Urothelium cell line (cell line): ENCODE data around the gene RHOJ.
"Not testable (repeated sequence)": the region's sequence is repeated elsewhere in the genome, so short reads cannot be mapped to it uniquely, and the experiment has no call there.

Experiments
- DNase-seq: peaks from one replicate; pipeline ENCODE4 v3.0.0; 2011; ENCODE audit warnings: low spot score, mixed read lengths
- FAIRE-seq: peaks from 2 replicates; lab custom pipeline; 2011; peaks lifted over from hg19 to GRCh38; lab: Jason Lieb, UNC

Gene RHOJ

DNA sequence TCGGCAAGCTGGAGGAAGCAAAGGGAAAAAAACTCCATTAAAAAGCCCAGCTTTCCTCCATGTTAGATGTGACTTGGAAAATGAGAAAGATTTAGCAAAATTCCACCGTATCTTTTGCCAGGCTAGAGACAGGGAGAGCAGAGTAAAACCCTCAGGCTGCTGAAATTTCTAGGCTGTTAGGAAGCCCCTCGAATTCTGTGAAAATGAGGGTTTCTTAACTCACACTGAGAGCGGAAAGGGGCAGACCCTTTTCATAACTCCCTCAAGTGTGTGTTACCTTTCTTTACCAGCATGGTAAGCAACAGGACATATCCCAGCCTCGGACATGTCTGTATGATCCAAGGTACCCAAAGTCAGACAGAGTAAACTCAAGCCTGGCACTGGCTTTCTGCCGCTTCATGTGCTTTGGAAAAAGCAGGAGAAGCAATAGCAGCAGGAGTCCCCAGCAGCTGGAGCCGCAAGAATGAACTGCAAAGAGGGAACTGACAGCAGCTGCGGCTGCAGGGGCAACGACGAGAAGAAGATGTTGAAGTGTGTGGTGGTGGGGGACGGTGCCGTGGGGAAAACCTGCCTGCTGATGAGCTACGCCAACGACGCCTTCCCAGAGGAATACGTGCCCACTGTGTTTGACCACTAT lies at the start of gene RHOJ:
Gene RHOJ, plus strand, starts transcription at position 37 of the 637 bp plus-strand sequence. Its CDS starts 427 bp downstream, at position 464.
- FAIRE-seq (no peak), DNase-seq (no peak)

DNA sequence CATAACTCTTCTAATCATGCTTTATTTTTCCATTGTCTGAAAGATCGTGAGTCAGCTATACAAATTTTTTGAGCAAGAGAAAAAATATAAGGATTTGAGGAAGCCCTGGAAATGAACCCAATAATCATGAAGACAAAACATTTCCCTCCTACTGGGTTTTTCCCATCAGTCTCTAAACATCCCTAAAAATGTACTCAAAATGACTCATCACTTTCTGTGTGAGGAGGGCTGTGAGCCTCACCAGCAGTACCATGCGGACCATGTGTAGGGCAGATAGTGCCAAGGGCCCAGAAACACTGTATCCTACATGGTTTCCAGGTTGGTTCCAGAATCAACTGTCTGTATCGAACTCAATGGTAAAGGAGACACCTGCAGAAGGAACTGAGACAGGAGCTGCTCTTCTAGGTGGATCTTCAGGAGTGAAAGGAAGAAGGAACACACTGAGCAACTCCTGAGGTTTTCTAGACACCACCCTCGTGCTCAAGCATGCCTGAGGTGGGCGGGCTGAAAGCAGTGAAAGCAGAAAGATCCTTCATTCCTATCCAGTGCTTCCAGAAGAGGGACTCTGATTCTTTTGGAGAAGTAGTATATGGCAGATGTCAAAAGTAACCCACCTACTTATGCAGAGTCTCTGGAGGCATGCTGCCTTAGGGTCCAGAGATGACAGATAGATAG lies 48.6 kb upstream of the RHOJ start:
- DNase-seq (peak; percentile 58), FAIRE-seq (peak; percentile 69)

DNA sequence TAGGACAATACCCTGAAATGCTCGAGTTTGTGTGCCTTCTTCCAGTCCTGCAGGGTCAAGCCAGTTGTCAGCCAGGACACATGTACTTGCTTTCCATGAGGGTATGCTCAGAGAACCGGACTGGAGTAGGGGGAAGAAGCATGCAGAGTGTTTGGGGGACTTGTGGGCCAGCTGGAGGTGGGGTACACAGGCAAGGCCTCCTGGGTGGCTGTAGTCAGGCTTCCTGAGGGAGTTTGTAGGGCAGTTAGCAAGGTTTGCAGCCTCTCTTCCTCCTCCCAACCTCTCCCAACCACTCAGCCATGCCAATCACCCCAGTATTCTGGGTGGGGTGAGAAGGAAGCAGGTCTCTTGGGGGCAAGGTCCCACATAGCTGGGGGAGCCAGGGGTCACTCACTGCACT lies 47.0 kb upstream of the RHOJ start:
- no peak for DNase-seq
- peak; percentile 81 for FAIRE-seq

DNA sequence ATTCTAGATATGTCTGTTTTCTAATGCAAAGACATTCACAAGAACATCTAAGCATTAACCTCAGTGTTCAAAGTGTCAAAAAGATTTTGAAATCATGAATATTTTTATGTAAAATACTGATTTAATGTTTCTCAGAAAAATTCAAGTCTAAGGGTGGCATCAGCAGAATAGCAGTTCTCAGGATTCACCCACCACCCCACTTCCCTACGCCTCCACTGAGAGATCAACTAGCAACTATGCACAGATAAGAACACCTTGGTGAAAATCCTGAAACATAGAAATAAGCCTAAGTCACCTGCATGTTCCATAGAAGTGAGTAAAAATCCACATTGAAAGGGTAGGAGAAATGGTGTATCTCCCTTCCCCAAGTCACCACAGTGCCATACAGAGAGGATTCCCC lies 40.9 kb upstream of the RHOJ start:
- FAIRE-seq (peak; percentile 13), DNase-seq (no peak)

DNA sequence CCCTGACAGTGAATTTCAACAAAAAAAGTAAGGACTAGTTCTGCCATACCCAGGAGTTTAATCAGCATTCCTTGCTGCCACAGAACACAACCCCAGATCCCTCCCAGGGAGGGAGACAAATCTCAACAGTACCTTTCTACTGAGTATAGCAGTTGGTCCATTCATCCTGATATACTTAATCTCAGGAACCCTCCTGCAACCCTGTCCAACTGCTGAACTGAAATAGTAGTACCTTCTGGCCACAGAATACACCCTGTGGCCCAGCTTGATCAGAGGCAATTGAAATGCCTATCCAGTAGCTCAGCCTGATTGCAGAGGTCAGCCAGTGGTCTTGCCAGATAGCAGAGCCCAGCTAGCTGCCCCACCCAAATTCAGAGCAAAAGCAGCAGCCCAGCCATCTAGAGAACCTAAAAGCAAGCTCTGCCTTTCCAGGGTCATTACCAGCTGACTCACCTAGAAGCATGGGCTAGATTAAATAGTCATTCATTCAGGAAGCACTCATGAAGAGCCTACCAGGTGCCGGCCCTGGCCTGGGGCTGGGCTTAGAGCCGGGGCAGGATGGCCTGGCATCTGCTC lies 40.0 kb upstream of the RHOJ start:
- FAIRE-seq (peak; percentile 56), DNase-seq (no peak)

DNA sequence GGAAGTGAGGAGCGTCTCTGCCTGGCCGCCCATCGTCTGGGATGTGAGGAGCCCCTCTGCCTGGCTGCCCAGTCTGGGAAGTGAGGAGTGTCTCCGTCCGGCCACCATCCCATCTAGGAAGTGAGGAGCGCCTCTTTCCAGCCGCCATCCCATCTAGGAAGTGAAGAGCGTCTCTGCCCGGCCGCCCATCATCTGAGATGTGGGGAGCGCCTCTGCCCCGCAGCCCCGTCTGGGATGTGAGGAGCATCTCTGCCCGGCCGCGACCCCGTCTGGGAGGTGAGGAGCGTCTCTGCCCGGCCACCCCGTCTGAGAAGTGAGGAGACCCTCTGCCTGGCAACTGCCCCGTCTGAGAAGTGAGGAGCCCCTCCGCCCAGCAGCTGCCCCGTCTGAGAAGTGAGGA lies 39.0 kb upstream of the RHOJ start:
- DNase-seq, FAIRE-seq: not testable (repeated sequence)

DNA sequence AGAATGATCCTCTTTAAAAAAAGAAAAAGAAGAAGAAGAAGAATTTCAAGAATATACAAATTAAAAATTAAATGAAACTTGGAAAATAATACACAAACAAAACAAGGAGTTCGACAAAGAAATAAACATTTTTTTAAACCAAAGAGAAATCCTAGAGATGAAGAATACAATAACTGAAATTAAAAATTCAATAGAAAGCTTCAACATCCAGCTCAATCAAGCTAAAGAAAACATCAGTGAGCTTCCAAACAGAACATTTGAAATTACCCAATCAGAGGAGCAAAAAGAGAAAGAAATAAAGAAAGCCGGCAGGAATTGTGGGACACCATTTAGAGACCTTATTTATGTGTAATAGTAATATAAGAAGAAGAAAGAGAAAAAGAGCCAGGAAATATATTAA lies 37.2 kb upstream of the RHOJ start:
- FAIRE-seq: no peak
- DNase-seq: no peak

DNA sequence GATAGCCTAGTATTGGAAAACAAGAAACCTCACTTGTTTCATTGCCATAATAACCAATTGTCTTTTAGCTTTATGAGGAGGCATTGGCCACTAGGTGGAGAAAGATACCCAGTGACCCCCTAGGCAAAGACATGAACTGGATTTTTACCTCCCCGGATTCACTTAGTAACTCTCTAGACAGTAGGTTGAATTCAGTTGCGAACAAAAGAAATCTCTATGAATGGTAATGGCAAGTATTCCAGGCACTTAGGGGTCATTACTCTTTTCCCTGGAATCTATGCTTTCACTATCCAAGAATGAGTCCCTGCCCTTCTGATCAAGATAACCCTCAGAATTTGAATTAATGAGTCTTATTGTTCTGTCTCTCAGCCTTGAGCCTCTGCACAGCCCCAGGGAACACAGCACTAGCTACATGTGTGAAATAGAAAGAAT lies 29.5 kb upstream of the RHOJ start:
- DNase-seq (peak; percentile 70), FAIRE-seq (peak; percentile 95)

DNA sequence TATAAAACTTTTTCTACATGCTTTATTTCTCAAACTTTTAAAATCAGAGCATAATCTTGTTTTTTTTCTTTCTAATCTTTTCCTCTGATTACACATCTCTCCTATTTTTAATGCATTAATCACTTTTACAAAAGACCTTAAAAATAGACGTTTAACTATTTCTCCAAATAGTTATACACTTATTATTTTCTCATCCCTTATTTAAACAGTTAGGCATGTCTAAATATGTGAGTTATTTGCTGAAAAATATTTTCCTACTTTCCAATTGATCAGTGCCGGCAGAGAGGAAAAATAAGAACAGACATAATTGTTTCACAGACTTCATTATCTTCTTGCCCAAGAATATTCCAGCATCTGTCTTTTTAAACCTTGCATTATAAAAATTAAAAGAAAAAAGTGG lies 28.7 kb upstream of the RHOJ start:
- no peak for DNase-seq
- no peak for FAIRE-seq

DNA sequence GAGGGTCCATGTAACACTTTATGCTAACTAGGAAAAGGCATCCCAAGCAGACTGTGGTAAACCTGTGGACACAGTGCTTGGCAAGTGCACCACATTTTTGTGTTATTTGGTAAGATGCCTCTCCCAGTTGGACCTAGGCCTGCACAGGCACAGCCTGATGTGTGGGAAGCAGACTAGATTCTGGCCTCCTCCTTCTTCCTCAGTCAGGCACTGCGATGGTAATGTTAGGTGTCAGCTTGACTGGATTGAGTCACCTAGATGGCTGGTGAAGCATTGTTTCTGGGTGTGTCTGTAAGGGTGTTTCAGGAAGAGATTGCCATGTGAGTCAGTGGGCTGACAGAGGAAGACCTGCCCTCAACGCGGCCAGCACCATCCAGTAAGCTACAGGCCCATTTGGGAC lies 25.3 kb upstream of the RHOJ start:
- DNase-seq (peak; percentile 73), FAIRE-seq (no peak)

DNA sequence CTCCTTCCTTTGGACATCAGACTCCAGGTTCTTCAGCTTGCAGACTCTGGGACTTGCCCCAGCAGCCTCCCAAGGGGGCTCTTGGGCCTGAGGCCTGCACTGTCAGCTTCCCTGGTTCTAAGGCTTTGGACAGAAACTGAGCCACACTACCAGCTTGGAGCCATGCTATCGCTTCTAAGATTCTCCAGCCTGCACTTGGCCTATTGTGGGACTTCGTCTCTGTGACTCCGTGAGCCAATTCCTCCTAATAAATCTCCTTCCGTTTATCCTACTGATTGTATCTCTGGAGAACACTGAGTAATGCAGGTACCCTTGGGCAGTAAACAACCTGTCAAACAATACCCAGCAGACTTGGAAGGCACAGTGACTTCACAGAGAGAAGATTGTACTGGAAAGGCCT lies 24.9 kb upstream of the RHOJ start:
- FAIRE-seq (peak; percentile 82), DNase-seq (no peak)

DNA sequence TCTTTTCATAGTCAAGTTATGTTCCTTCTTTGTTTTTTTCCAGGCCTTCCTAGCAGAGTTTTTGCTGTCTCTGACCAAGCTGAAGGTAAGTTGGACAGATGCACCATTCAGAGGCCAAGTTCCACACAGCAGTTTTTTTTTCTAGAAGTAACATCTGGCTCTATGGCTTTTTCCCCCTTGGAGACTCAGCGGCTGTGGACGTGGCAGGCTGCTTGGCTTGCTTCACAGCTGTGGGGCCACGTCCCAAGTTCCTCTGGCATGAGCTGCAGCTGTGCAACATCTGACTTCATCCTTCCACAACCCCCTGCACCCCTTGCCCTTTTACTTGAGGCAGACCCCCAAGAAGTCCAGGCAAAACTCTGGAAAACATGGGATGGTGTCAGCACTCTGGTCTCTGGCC lies 24.2 kb upstream of the RHOJ start:
- DNase-seq: no peak
- no peak for FAIRE-seq

DNA sequence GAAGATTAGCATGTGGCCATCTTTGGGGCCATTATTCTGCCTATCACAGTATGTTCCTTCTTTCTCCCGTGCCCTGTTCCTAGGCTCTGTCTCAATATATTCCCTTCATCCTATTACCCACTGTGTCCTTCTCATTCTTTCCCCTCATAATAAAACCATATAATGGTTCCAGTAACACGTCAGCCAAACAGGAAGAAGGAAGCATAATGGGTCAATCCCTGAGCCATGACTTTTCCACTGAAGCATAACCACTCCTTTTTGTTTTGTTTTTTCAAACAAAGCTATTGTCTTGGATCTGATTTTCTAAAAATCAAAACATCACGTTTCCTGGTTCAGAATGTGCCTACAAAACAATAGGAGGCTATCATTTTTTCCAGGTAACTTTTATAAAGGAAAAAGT lies 21.3 kb upstream of the RHOJ start:
- peak; percentile 88 for FAIRE-seq
- DNase-seq: no peak

DNA sequence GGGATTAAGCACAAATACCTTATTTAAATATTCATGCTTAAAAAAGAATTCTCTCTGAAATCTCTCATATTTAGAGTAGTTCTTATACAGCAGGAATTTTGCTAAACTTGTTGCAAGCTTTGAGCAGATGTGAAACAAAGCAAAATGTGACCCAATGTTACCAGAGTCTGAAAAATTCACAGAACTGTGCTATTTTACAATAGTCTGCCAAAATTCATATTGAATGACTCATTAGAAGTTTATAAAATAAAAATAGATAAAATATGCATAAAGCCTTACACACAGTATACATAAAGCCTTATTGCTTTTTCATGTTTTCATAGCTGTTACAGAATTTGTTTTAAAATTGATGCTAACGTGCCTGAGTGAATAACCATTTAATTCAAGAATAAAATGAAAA lies 17.8 kb upstream of the RHOJ start:
- no peak for FAIRE-seq

DNA sequence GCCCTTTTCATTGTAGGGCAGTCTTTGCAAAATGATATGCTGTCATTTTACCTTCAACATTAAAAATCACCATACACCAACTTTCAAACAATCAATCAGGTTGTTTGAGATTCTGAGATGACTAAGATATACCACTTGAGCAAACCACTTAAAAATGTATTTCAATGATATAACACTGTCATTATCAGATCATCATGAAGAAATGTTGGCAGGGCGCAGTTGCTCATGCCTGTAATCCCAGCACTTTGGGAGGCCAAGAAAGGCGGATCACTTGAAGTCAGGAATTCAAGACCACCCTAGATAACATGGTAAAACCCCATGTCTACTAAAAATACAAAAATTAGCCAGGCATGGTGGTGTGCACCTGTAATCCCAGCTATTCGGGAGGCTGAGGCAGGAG lies 13.0 kb upstream of the RHOJ start:
- no peak for DNase-seq
- no peak for FAIRE-seq

More for the DNA sequence above, 17.8 kb upstream of the RHOJ start:
- no peak for DNase-seq

DNA sequence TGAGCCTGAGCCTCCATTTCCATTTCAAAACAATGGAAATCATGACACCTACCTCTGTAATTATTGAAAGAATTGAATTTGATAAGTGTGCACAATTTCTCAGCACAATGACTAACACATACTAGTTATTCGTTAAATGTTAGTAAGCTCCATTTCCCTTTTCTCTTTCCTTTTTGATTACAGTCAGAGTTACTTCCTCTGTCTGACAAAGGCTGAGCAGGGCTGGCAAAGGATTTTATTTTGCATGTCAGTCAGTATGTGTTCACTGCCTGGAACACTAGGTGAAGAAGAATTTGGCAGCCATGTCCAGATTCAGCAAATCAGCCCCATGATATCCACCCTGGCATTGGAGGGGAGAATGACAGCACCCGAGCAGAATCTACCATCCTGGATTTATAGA lies 12.2 kb upstream of the RHOJ start:
- FAIRE-seq (peak; percentile 72), DNase-seq (no peak)

DNA sequence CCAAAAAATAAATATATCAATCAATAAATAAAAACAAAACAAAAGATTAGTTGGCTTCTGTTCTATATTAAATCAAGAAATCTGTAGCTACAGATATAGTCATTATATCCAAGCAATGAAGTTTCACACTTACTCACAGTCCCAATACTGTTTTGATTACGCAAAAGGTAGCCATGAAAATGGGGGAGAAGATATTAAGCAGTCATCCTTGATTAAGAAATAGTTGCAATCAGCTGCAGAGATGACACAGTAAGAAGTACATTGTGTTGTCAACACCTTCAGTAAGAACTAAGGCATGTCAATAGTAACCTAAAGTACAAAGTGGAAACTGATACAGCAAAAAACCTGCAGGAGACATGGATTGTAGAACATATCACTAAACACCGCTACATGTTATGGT lies 11.0 kb upstream of the RHOJ start:
- FAIRE-seq: peak; percentile 48
- no peak for DNase-seq

DNA sequence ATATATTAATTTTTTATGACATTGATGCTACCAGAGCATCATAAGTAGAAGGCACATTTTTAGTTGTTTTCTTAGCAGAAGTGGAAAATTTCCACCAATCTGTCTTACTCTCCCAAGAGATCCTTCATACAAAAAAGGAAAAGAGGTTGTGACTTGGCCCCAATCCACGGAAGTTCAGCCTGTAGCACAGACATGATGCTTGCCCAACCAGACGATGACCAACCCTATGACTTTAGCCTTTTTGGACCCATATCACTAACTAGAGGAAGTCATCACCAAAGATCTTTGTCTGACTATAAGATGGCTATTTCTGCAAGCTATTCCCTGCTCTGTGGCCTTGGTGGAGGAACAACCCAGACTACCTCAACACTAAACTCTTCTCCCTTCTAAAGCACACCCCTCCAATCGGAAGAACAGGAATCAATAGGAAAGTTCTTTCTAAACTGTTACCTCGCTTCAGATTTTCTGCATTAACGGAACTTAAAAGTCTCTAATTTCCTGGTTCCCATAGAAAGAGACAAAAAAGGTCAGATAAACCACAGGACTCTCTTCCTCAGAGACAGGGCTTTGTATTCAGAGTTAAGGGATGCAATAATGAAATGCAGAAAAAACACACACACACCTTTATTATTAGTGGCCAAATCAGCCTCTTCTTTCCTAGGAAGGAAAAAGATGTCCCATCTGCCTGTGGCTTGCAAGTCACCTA lies 4.1 kb upstream of the RHOJ start:
- DNase-seq (no peak), FAIRE-seq (peak; percentile 9)

DNA sequence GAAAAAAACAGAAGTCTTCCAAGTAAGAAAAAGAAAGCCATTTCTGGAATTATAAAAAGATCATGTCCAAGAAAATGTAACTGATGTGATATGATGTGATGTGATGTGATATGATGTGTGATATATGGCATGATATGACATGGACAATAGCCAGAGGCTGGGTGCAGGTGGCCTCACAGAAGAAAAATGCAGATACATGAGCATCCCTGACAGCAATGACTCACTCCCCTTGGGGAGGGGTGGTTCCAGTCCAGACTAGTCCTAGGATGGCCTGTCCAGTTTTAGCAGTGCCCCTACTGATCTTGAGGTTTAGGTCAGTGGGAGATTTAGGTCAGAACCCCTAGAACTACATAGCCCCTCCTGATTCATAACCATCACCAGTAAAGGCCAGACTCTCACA lies 3.5 kb upstream of the RHOJ start:
- peak; percentile 96 for FAIRE-seq
- no peak for DNase-seq

DNA sequence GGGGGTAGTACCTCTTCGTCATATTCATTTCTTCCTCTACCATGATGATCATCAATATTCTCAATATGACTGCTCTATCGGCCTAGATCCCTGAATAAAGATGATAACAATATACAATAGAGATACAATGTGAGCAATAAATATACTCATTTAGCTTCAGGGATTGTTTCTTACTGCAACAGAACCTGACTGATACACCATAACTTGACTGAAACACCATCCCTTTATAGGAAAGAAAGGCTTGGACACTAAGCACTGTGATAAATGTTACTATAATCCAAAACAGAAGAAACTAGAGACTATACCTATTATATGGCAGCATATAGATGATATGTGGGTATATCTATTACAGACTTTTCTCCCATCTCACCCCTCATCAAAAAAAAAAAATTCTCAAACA lies 1.2 kb upstream of the RHOJ start:
- FAIRE-seq: no peak
- no peak for DNase-seq

DNA sequence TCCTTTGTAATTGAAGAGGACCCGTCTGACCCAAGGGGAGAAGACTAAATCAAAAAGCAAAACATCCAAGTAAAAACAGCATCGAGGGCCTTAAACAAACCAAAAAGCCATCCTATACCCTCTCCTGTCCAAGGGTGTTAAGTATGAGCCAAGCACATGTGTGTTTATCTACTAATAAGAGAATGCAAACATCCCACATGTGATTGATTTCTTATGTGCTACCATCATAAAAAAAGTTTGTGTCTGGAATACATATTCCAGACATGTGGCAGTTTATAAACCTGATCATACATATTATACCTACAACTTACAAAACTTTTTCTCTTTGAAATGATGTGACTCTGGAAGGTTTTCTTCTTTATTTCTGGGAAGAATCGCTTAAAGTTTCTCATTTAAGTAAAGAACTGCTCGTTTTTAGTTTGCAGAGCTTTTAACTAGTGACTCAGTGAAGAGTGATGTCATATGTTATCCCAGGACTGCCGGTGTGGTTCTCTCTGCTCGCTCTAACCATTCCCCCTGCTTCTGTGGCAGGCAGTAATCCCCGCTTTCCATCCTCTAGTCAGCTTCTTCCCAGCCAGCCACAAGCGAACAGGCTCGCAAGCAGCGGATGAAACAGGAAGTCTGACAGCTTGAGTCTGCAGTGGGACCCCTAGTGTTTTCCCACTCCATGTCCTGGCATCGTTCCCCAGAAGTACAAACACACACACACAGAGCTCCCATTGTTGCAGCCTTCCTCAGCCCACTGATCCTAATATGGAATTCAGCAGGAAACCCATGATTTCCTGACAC lies 431 bp upstream of the RHOJ start:
- FAIRE-seq (peak; percentile 96), DNase-seq (peak; percentile 92)
